OCI-LY1 (cell line): Measurements from ENCODE around the gene CMTM2.

Experiments used
- CTCF ChIP-seq: fragments of 200-600 bp; sonication (generic), shearing (Covaris generic); IDR thresholded peaks from 2 replicates; pipeline ENCODE4 v1.5.1; 2017; ENCODE audit warnings: mild to moderate bottlenecking, antibody characterized with exemption, low read length, moderate library complexity, mixed read lengths
- EZH2 ChIP-seq: fragments of 200-600 bp; sonication (generic), shearing (Covaris generic); IDR thresholded peaks from 2 replicates; pipeline ENCODE4 v1.8.0; 2017; ENCODE audit warnings: borderline replicate concordance, mixed run types, mild to moderate bottlenecking, antibody characterized with exemption, low read length, moderate library complexity, mixed read lengths

DNA sequence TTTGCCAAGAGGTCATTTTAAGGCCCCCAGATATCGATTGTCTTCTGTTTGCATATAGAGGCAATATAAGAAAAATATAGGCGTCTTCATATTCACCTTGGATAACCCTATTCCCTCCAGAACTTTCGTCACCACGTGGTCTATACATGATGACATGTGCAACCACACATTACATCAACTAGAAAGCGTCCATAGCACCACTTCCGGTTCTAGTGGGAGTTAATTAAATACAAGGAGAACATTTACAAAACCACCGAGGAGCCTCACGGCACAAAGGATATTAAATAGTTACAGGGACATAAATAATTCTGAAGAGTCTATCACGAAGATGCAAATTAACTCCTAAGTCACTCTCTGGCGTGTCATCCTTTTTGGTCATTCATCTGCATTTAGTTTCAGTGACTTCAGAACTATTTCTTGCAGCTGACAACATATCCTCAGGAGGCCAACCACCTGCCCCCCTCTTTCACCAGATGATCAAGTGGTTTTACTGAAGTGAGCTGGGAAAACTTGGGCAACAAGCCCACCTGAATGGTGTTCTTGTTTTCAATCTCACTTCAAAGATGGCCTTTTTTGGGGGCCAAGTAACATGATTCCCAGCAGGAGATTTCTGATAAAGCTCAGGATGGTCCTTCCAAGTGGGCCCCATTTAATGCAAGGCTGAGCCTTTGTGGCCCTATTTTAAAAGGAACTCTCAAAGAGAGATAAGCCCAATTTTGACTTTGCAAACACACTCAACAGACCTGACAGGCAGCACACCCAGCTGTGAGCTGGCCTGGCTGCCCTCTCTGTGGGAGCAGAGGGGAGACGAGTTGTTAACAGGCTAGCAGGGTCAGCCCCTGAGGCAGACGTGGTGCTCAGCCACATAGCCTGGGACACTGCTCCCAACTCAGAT, 40.5 kb downstream of the CMTM2 start:
- no peak for TF ChIP-seq CTCF
- no peak for TF ChIP-seq EZH2
